GM21717 (cell line): ENCODE data around the gene DNAJB4.

ENCODE experiments used
- ATAC-seq: cut with Tn5 transposase; IDR thresholded peaks from one replicate; pipeline ENCODE4 v1.9.1; 2021; ENCODE audit warnings: mild to moderate bottlenecking, moderate library complexity; ENCODE audit not compliant: unreplicated experiment

DNAJB4 gene

GRCh38 chr1:78036450-78036849, 31.7 kb downstream of the DNAJB4 start:
- no peak for ATAC-seq

- ATAC-seq = no peak
Observed at GRCh38 chr1:78038071-78038470, 33.3 kb downstream of the DNAJB4 start.

DNA sequence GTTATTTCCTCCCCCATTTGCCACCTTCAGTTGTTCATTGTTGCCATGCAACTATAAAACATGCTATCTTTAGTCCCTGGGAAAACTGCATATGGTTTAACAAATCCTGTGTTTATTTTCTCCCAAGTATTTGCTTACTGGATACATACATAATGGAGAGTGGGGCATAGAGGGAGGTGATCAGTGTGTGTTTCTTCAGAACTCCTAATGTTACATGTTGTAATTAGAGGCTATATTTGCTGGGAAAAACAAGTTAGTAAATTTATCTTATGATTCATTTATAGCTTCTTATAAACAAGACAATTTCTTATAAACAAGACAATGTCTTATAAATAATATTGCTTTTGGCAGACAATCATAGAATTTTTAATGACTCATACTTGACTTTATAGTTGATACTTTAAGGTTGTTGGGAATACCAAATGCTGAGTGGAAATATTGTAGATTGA, 33.8 kb downstream of the DNAJB4 start:
- ATAC-seq = no peak

- ATAC-seq = no peak
Observed at GRCh38 chr1:78040484-78041089, 35.8 kb downstream of the DNAJB4 start.

DNA sequence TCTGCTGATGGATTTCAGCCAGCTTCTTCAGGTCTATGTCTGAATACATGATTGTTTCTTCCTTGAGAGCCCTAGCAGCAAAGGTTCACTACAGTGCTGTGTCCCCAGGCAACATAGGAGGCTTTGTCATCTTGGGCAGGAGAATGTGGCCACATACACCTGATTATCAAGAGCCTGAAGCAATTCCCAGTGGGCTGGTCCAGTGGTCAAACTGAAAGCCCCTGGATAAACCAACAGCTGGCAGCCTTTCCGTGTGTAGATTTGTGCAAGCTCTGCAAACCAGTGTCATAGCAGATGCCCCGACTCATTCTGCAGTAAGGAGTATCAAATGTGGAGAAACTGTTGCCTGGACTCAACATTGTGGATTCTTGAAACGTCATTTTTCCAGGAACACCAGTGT, 38.7 kb downstream of the DNAJB4 start:
- ATAC-seq = no peak

- no peak for ATAC-seq
Observed at GRCh38 chr1:78044796-78045562, 40.2 kb downstream of the DNAJB4 start.

- ATAC-seq = no peak
Observed at GRCh38 chr1:78045563-78045925, 40.8 kb downstream of the DNAJB4 start.

GRCh38 chr1:78045926-78046778, 41.4 kb downstream of the DNAJB4 start, which contains the start of gene GIPC2:
Gene GIPC2, plus strand, starts transcription at chr1:78045966. Its CDS starts 129 bp downstream, at chr1:78046095.
- no peak for ATAC-seq

DNA sequence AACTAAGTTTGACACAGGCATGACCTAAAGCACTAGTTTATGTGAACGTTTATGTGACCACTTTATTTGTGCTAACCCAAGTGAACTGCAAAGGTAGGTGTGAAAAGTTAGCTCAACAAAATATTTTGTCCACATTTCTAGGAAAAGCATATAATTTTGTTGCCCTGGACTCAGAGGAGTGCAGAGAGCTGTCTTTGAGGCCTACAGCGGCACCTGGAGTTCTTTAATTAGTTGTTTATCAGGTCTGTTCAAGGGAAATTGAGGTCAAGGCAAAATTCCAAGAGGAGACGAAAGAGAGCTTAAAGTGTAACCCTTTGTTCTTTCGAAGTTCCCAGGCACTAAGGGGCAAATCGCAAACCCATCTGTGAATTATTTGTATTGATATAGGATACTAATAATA, 42.4 kb downstream of the DNAJB4 start:
- ATAC-seq = no peak

GRCh38 chr1:78047631-78048030, 42.9 kb downstream of the DNAJB4 start:
- no peak for ATAC-seq

DNA sequence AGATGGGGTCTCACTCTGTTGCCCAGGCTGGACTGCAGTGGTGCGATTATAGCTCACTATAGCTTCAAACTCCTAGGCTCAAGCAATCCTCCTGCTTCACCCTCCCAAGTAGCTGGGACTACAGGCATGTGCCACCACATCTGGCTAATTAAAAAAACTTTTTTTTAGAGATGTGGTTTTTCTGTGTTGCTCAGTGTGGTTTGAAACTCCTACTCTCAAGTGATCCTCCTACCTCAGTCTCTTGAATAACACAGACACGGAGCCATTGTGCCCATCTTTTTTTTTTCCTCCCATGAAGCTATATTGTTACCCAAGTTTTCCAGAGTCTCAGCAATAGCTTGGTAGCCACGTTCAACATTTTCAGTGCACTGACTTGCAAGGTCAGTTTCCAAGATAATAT, 43.7 kb downstream of the DNAJB4 start:
- no peak for ATAC-seq

GRCh38 chr1:78049396-78049795, 44.7 kb downstream of the DNAJB4 start:
- ATAC-seq = no peak

DNA sequence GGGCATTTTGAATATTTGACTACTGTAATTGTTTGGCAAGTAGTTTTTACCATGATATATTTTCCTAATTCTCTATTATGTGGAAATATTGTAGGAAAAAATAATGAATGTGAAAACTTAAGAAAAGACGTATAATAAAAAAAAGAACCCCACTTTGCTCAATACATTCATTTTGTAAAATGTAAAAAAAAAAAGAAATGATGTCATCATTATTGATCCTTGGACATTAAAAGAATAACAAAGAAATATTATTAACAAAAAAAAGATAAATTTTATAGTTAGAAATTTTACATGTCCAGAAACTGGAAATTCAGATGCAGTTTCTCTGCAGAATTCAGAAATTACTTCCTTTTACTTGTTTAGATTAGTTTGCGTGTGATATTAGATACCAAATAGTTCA, 46.3 kb downstream of the DNAJB4 start:
- no peak for ATAC-seq

DNA sequence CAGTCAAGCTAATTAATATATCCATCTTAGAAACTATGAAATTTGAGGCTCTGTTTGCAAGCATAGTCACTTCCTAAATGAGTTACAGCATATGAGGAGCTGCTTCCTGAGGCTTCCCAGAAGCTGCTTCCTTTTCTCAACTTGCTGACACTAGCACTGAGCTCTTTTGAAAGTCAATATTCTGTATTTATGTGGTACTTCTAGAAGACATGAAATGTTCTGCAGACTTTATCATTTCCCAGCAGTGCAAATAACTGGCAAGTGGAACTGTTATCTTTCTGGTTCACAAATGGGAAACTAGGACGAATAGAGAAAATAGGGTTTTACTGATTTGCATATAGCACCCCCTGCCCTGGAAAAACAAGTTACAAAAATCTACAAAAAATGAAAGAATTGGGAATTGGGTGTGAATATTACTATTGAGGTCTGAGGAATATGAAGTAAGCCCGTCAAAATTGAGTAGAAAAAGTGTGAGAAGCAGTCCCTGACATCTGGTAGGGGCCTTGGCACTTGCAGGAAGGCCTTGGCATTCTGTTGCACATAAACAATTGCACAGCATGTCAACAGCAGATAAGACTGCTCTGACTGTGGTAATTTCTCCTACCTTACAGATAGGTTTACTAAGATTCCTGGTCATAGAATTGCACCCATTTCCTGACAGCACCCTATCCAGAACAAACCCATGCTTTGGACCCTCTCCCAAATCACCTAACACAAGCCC, 48.1 kb downstream of the DNAJB4 start:
- ATAC-seq = no peak

GRCh38 chr1:78053498-78053897, 48.8 kb downstream of the DNAJB4 start:
- ATAC-seq = no peak

- no peak for ATAC-seq
Observed at GRCh38 chr1:78054559-78054958, 49.8 kb downstream of the DNAJB4 start.

- no peak for ATAC-seq
Observed at GRCh38 chr1:78054972-78055371, 50.2 kb downstream of the DNAJB4 start.

GRCh38 chr1:78055565-78056132, 50.9 kb downstream of the DNAJB4 start:
- no peak for ATAC-seq

- no peak for ATAC-seq
Observed at GRCh38 chr1:78058670-78059069, 53.9 kb downstream of the DNAJB4 start.

DNA sequence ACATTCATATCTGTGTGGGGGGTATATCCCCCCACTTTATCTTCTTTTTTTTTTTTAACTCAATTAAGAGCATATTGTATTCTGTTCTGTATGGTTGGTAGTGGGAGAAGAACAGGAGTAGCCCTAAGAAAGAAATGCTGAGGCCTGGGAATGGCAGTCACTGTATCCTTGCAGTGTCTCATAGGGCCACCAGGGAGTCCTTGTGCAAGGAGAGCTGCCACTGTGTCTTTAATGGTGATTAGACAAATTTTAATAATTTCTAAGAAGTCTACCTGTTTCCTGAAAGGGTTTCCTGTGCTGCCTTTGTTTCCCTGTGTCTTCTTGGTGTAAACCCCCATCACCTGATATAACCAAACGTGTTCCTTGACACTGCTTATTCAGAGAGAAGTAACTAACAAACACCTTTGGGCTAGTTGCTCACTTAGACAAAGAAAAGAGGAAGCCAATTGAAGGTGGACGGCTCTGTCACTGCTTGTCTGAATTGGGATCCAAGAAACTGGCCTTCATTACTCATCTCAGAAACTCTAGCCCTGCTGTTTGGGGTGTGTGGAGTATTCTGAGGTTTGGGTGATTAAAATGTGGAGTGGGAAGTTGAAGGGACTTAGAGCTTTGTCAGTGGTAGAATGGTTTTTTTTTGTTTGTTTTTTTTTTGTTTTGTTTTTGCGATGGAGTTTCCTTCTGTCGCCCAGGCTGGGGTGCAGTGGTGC, 56.3 kb downstream of the DNAJB4 start:
- peak; percentile 98 for ATAC-seq
